Transverse colon (tissue), 4 donors: ENCODE results near the gene KIAA1328.

Source experiments
- CTCF ChIP-seq, 5 experiments: fragments of 200-600 bp in 3 of 5; fragments of 450-650 bp in 2 of 5; sonication (generic) in 3 of 5; IDR thresholded peaks; 1 replicate in 2 of 5; 2 replicates in 3 of 5; pipeline ENCODE4 v1.5.1; 2016 to 2017; ENCODE audit warnings: antibody characterized with exemption in 5 of 5, inconsistent platforms in 3 of 5, mild to moderate bottlenecking in 2 of 5, moderate library complexity in 1 of 5
- POLR2A ChIP-seq: fragments of 450-650 bp; IDR thresholded peaks from one replicate; pipeline ENCODE4 v1.6.1; 2016; ENCODE audit warnings: antibody characterized with exemption, mild to moderate bottlenecking, moderate library complexity
- POLR2AphosphoS5 ChIP-seq, 3 donors: sonication (generic); formaldehyde crosslinking; IDR thresholded peaks; one replicate each; pipeline ENCODE4 v1.6.1; 2016; ENCODE audit warnings: antibody characterized with exemption in 3 of 3

GRCh38 chr18:36813101-36813775 lies 15.7 kb upstream of the KIAA1328 start:
- TF ChIP-seq CTCF (IDR thresholded peaks at IDR 0.05): no peak
- TF ChIP-seq POLR2A: no peak
- TF ChIP-seq POLR2AphosphoS5 (IDR thresholded peaks at IDR 0.05): no peak
